K562 (cell line): ENCODE measurements around the gene CHD2. TPM values are rescaled to one million over a fixed set of nuclear protein-coding genes. Genes with fewer than 3 reads are reported as not detected.

Source experiments
- ATAC-seq: fragments of 200-7000 bp; cut with Tn5 transposase; 3 replicates; pipeline ENCODE4 v1.9.1; 2020; ENCODE audit warnings: moderate library complexity
- BruUV-seq: library from RNA; stranded (reverse); fragments of 400-500 nt; replicated peaks from 2 replicates; lab custom pipeline; 2021; lab: Mats Ljungman, UMichigan
- CTCF ChIA-PET: fragments of 300-600 bp; formaldehyde crosslinking; extraction: SDS; loops from one replicate; lab custom pipeline; 2021; ENCODE audit warnings: low intra/inter-chr PET ratio; lab: Yijun Ruan, JAX
- POLR2A ChIA-PET: fragments of 300-600, 350-650 bp; sonication (Branson Sonifier 250); formaldehyde crosslinking; extraction: SDS; loops from one replicate; lab custom pipeline; 2021; ENCODE audit warnings: antibody characterized with exemption, inconsistent platforms; lab: Yijun Ruan, JAX
- DNase-seq, 4 experiments: peaks; one replicate each; pipeline versions ENCODE4 v3.0.0 to v3.0.0-alpha.2; 2011 to 2018; ENCODE audit warnings: low spot score in 3 of 4, mixed read lengths in 3 of 4; ENCODE audit errors: extremely low read depth in 1 of 4
- FAIRE-seq: peaks from 2 replicates; lab custom pipeline; 2011; peaks lifted over from hg19 to GRCh38; lab: Jason Lieb, UNC
- H2AFZ ChIP-seq: 2 replicates; pipeline ENCODE4 v1.6.0; 2011; ENCODE audit warnings: low read depth, low read length, control low read depth, inconsistent platforms
- H3K27ac ChIP-seq: fragments of 200-600 bp; 3 replicates; pipeline ENCODE4 v1.8.0; 2011; ENCODE audit warnings: low read depth, mild to moderate bottlenecking, control low read depth, inconsistent platforms, low read length, moderate library complexity, mixed read lengths; ENCODE audit errors: extremely low read depth
- H3K27me3 ChIP-seq, 2 experiments: fragments of 300-600 bp in 1 of 2; 2 replicates in 1 of 2; 3 replicates in 1 of 2; pipeline versions ENCODE4 v1.6.0 to v1.8.0; 2011; ENCODE audit warnings: inconsistent platforms in 2 of 2, low read length in 2 of 2, mild to moderate bottlenecking in 1 of 2, mixed read lengths in 1 of 2, moderate library complexity in 1 of 2; ENCODE audit not compliant: control insufficient read depth in 2 of 2, insufficient read depth in 2 of 2
- H3K36me3 ChIP-seq: fragments of 300-600 bp; 3 replicates; pipeline ENCODE4 v1.8.0; 2011; ENCODE audit warnings: mild to moderate bottlenecking, low read length, inconsistent platforms; ENCODE audit not compliant: control insufficient read depth, insufficient read depth
- H3K4me1 ChIP-seq, 2 experiments: fragments of 200-600 bp in 1 of 2; replicated peaks in 1 of 2; 2 replicates in 1 of 2; 3 replicates in 1 of 2; pipeline versions ENCODE4 v1.5.1 to v1.8.0; 2011; ENCODE audit warnings: inconsistent platforms in 2 of 2, low read length in 2 of 2, mild to moderate bottlenecking in 1 of 2, mixed read lengths in 1 of 2, moderate library complexity in 1 of 2; ENCODE audit not compliant: control insufficient read depth in 2 of 2, insufficient read depth in 2 of 2
- H3K4me2 ChIP-seq: 2 replicates; pipeline ENCODE4 v1.6.1; 2011; ENCODE audit warnings: low read length, control low read depth, inconsistent platforms, mixed read lengths; ENCODE audit not compliant: insufficient read depth
- H3K4me3 ChIP-seq: fragments of 200-600 bp; sonication (generic), shearing (Covaris generic); 2 replicates; pipeline ENCODE4 v1.5.1; 2016; ENCODE audit warnings: control low read depth, inconsistent platforms
- H3K79me2 ChIP-seq: fragments of 200-600 bp; 3 replicates; pipeline ENCODE4 v1.8.0; 2011; ENCODE audit warnings: low read length, inconsistent platforms; ENCODE audit not compliant: control insufficient read depth, insufficient read depth
- H3K9ac ChIP-seq, 2 experiments: 2 replicates each; pipeline versions ENCODE4 v1.6.0 to v1.6.1; 2011; ENCODE audit warnings: low read depth in 2 of 2, low read length in 2 of 2, control low read depth in 1 of 2, inconsistent platforms in 1 of 2, mild to moderate bottlenecking in 1 of 2, mixed read lengths in 1 of 2; ENCODE audit not compliant: insufficient read depth in 1 of 2
- H3K9me1 ChIP-seq: one replicate; pipeline ENCODE4 v1.6.0; 2011; ENCODE audit warnings: inconsistent platforms, mild to moderate bottlenecking, low read length, moderate library complexity; ENCODE audit not compliant: control insufficient read depth, insufficient read depth
- H3K9me3 ChIP-seq: replicated peaks from 2 replicates; pipeline ENCODE4 v1.5.1; 2011; ENCODE audit warnings: low read depth, low read length, inconsistent platforms; ENCODE audit not compliant: control insufficient read depth, insufficient read depth
- H4K20me1 ChIP-seq: replicated peaks from 2 replicates; pipeline ENCODE4 v1.6.1; 2011; ENCODE audit warnings: low read length, inconsistent platforms, mixed read lengths; ENCODE audit not compliant: control insufficient read depth, insufficient read depth
- C11orf30 ChIP-seq: fragments of 450-650 bp; IDR thresholded peaks from 2 replicates; pipeline ENCODE4 v1.6.1; 2016; ENCODE audit warnings: low read depth, mild to moderate bottlenecking
- GABPA ChIP-seq: fragments of 200-800 bp; sonication (Bioruptor generic); conservative IDR thresholded peaks from 2 replicates; pipeline ENCODE4 v1.6.1; 2016; ENCODE audit warnings: low read depth, missing genetic modification characterization, missing compliant biosample characterization
- NFATC3 ChIP-seq: fragments of 450-650 bp; IDR thresholded peaks from 2 replicates; pipeline ENCODE4 v1.6.1; 2017; ENCODE audit warnings: mild to moderate bottlenecking
- PHB ChIP-seq: fragments of 250-450 bp; sonication (Bioruptor Pico); IDR thresholded peaks from 2 replicates; pipeline ENCODE4 v1.5.0; 2021
- SLC30A9 ChIP-seq: fragments of 250-450 bp; sonication (Bioruptor Pico); IDR thresholded peaks from 2 replicates; pipeline ENCODE4 v1.8.0; 2022; ENCODE audit warnings: mild to moderate bottlenecking, moderate library complexity
- SMC3 ChIP-seq: conservative IDR thresholded peaks from 2 replicates; pipeline ENCODE4 v1.6.1; 2011; ENCODE audit warnings: low read depth, low read length, improper control_type of control experiment; ENCODE audit not compliant: insufficient read depth
- SREBF2 ChIP-seq: sonication (generic); formaldehyde crosslinking; IDR thresholded peaks from 2 replicates; pipeline ENCODE4 v1.4.0; 2020; ENCODE audit warnings: mild to moderate bottlenecking, missing genetic modification reagents
- TAF7 ChIP-seq: fragments of 450-650 bp; IDR thresholded peaks from 2 replicates; pipeline ENCODE4 v1.6.1; 2016; ENCODE audit warnings: missing genetic modification characterization, missing compliant biosample characterization
- YBX1 ChIP-seq: fragments of 450-650 bp; IDR thresholded peaks from 2 replicates; pipeline ENCODE4 v1.7.1; 2016; ENCODE audit warnings: mild to moderate bottlenecking
- ZNF140 ChIP-seq: fragments of 250-450 bp; sonication (Bioruptor Pico); IDR thresholded peaks from 2 replicates; pipeline ENCODE4 v1.8.0; 2021; ENCODE audit warnings: moderate library complexity, mild to moderate bottlenecking, inconsistent platforms
- ZNF263 ChIP-seq: sonication (generic); formaldehyde crosslinking; IDR thresholded peaks from 2 replicates; pipeline ENCODE4 v1.8.0; 2022; ENCODE audit warnings: mild to moderate bottlenecking, missing genetic modification reagents, borderline replicate concordance
- ZNF316 ChIP-seq: fragments of 450-650 bp; IDR thresholded peaks from 2 replicates; pipeline ENCODE4 v1.6.1; 2016
- ZNF507 ChIP-seq: conservative IDR thresholded peaks from 2 replicates; pipeline ENCODE4 v1.6.1; 2017; ENCODE audit warnings: missing genetic modification characterization, missing compliant biosample characterization
- ZNF512 ChIP-seq: IDR thresholded peaks from 2 replicates; pipeline ENCODE4 v1.6.1; 2016; ENCODE audit warnings: missing genetic modification characterization, missing compliant biosample characterization
- ZNF57 ChIP-seq: fragments of 450-650 bp; formaldehyde crosslinking; IDR thresholded peaks from 2 replicates; pipeline ENCODE4 v1.4.0; 2020; ENCODE audit warnings: mild to moderate bottlenecking, moderate library complexity
- ZNF740 ChIP-seq, 3 experiments: fragments of 200-800 bp in 1 of 3; sonication (Bioruptor generic) in 1 of 3; sonication (generic) in 1 of 3; formaldehyde crosslinking in 1 of 3; IDR thresholded peaks; 2 replicates each; pipeline versions ENCODE4 v1.6.1 to v1.8.0; 2016 to 2022; ENCODE audit warnings: mild to moderate bottlenecking in 2 of 3, missing compliant biosample characterization in 2 of 3, missing genetic modification characterization in 2 of 3, missing genetic modification reagents in 1 of 3
- WGBS: fragments of 100-300 bp; shearing (Covaris generic); methylation state at CpG from one replicate; pipeline ENCODE4 v1.1.6; 2016; ENCODE audit warnings: low coverage, mixed read lengths; ENCODE audit not compliant: insufficient coverage; ENCODE audit errors: missing lambda C conversion rate; 5-methylcytosine and 5-hydroxymethylcytosine counted together
- in situ Hi-C: fragments of 300-500 bp; cut with MboI; formaldehyde crosslinking; loops from 4 replicates; pipeline ENCODE4 v1.15.0; 2018; ENCODE audit warnings: inconsistent platforms, mixed read lengths
- intact Hi-C: fragments of 100-400 bp; cut with micrococcal nuclease; formaldehyde crosslinking; loops from 2 replicates; pipeline ENCODE4 v1.14.2; 2022
- polyA plus RNA-seq, 8 experiments: library from polyadenylated mRNA; depleted of rRNA in 4 of 8; stranded (reverse) in 5 of 8; unstranded in 3 of 8; fragments of >200 nt; fragmentation: Nextera tagmentation in 2 of 8; fragmentation: Illumina TruSeq in 1 of 8; extraction: Ambion mirVana in 2 of 8; extraction: Trizol in 1 of 8; gene quantifications; 2 replicates each; pipeline versions ENCODE4 v1.2.1 to v1.2.3, GENCODE V29; 2011 to 2014; ENCODE audit warnings: inconsistent platforms in 1 of 8, missing spikeins in 1 of 8
- total RNA-seq, 7 experiments: library from RNA; depleted of rRNA in 6 of 7; stranded (reverse); fragments of >200 nt in 6 of 7; fragmentation: Illumina TruSeq in 2 of 7; extraction: Trizol in 2 of 7; gene quantifications; 2 replicates each; pipeline versions ENCODE4 v1.2.1 to v1.2.3, GENCODE V29; 2011 to 2021; ENCODE audit warnings: low replicate concordance in 1 of 7
- TF ChIP-seq, protein P1 (sequence below): fragments of 450-650 bp; IDR thresholded peaks from 2 replicates; pipeline ENCODE4 v1.6.1; 2017; ENCODE audit warnings: antibody characterized with exemption, mild to moderate bottlenecking

Gene CHD2
- total and polyA plus RNA-seq, 9 of the 15 experiments (the other 6 are each of a cell fraction or from before 2014, with no cell fraction given): 38.9 to 70.8 (median 56.2) TPM

DNA sequence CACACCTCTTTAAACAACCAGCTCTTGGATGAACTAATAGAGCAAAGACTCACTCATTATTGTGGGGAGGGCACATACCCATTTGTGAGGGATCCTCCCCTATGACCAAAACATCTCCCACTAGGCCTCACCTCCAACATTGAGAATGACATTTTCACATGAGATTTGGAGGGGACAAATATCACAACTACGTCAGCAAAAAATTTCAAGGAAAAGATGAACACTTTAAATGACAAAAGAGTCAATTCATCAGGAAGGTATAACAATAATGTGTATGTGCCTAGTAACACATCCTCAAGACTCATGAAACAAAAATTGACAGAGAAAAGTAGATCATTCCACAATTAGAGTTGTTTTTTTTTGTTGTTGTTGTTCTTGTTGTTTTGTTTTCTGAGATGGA is 38.4 kb upstream of the CHD2 start:
- ChIA-PET CTCF (no interaction called here), POLR2A (no interaction called here)
- Histone ChIP-seq H3K9me3 (no peaks in the 10 kb centered on the region), H3K9ac (no peak overlapping the region), H3K4me3 (no peak overlapping the region), H4K20me1 (no peaks in the 10 kb centered on the region), H2AFZ (no peak overlapping the region), H3K27ac (no peak overlapping the region)
- ATAC-seq (no peak), FAIRE-seq (no peak)
- TF ChIP-seq ZNF263 (CRISPR knock-in tag): no peak
- peak; percentile 28; the same call in 1 of the 2 replicates for TF ChIP-seq ZNF507 (tag)
- TF ChIP-seq ZNF740 (CRISPR knock-in tag; IDR thresholded peaks at IDR 0.05): no peak
- no peak for TF ChIP-seq ZNF740 (tag; IDR thresholded peaks at IDR 0.05)
- TF ChIP-seq ZNF512: no peak
- TF ChIP-seq ZNF57 (CRISPR knock-in tag): no peak
- TF ChIP-seq TAF7: no peak
- no peak for TF ChIP-seq SMC3
- no peak for TF ChIP-seq ZNF140 (CRISPR knock-in tag)
- TF ChIP-seq, protein P1, sequence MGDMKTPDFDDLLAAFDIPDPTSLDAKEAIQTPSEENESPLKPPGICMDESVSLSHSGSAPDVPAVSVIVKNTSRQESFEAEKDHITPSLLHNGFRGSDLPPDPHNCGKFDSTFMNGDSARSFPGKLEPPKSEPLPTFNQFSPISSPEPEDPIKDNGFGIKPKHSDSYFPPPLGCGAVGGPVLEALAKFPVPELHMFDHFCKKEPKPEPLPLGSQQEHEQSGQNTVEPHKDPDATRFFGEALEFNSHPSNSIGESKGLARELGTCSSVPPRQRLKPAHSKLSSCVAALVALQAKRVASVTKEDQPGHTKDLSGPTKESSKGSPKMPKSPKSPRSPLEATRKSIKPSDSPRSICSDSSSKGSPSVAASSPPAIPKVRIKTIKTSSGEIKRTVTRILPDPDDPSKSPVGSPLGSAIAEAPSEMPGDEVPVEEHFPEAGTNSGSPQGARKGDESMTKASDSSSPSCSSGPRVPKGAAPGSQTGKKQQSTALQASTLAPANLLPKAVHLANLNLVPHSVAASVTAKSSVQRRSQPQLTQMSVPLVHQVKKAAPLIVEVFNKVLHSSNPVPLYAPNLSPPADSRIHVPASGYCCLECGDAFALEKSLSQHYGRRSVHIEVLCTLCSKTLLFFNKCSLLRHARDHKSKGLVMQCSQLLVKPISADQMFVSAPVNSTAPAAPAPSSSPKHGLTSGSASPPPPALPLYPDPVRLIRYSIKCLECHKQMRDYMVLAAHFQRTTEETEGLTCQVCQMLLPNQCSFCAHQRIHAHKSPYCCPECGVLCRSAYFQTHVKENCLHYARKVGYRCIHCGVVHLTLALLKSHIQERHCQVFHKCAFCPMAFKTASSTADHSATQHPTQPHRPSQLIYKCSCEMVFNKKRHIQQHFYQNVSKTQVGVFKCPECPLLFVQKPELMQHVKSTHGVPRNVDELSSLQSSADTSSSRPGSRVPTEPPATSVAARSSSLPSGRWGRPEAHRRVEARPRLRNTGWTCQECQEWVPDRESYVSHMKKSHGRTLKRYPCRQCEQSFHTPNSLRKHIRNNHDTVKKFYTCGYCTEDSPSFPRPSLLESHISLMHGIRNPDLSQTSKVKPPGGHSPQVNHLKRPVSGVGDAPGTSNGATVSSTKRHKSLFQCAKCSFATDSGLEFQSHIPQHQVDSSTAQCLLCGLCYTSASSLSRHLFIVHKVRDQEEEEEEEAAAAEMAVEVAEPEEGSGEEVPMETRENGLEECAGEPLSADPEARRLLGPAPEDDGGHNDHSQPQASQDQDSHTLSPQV: no peak
- TF ChIP-seq YBX1: no peak
- no peak for TF ChIP-seq PHB
- TF ChIP-seq SLC30A9 (CRISPR knock-in tag): no peak
- peak; percentile 41; the same call in 1 of the 2 replicates for TF ChIP-seq C11orf30
- TF ChIP-seq NFATC3: no peak
- peak; percentile 75 for TF ChIP-seq ZNF316
- TF ChIP-seq GABPA: no peak
- TF ChIP-seq SREBF2 (CRISPR knock-in tag): no peak
- TF ChIP-seq, all 486 proteins: peak for 3
- in situ Hi-C loops (no loop called here), intact Hi-C loops (no loop called here)
- BruUV-seq: no TSS peak
- Histone ChIP-seq H3K27me3 (no peaks in the 10 kb centered on the region), H3K9me1 (no peaks in the 10 kb centered on the region), H3K36me3 (no peaks in the 10 kb centered on the region), H3K79me2 (no peaks in the 10 kb centered on the region), H3K4me2 (no peak overlapping the region), H3K4me1 (no peaks in the 10 kb centered on the region; a peak in 2 of 5 replicates)
- no peak for DNase-seq
- 61% methylated on average over 1 of the region's 1 CpG for WGBS
